HUES64 (cell line): ENCODE data around the gene PXYLP1.

Source experiments
- H3K27ac ChIP-seq: 2 replicates; pipeline ENCODE4 v1.7.0; 2013; ENCODE audit warnings: low read depth, low read length, inconsistent platforms
- H3K27me3 ChIP-seq: 2 replicates; pipeline ENCODE4 v1.6.1; 2013; ENCODE audit warnings: mild to moderate bottlenecking, low read length; ENCODE audit not compliant: insufficient read depth
- H3K36me3 ChIP-seq: 2 replicates; pipeline ENCODE4 v1.6.1; 2013; ENCODE audit warnings: mild to moderate bottlenecking, low read length; ENCODE audit not compliant: insufficient read depth
- H3K4me1 ChIP-seq: 2 replicates; pipeline ENCODE4 v1.6.1; 2013; ENCODE audit warnings: mild to moderate bottlenecking, low read length, moderate library complexity; ENCODE audit not compliant: insufficient read depth
- H3K4me3 ChIP-seq: 2 replicates; pipeline ENCODE4 v1.5.1; 2013; ENCODE audit warnings: mild to moderate bottlenecking, low read length, moderate library complexity
- H3K9ac ChIP-seq: 2 replicates; pipeline ENCODE4 v1.6.1; 2013; ENCODE audit warnings: mild to moderate bottlenecking, low read depth, low read length
- H3K9me3 ChIP-seq: 2 replicates; pipeline ENCODE4 v1.6.1; 2013; ENCODE audit warnings: low read depth, low read length; ENCODE audit not compliant: insufficient read depth
- WGBS: fragments of 150-250, 120-280 bp; methylation state at CpG from one replicate; pipeline ENCODE4 v1.1.7; 2013; ENCODE audit warnings: missing lambda C conversion rate; 5-methylcytosine and 5-hydroxymethylcytosine counted together

Gene PXYLP1

DNA sequence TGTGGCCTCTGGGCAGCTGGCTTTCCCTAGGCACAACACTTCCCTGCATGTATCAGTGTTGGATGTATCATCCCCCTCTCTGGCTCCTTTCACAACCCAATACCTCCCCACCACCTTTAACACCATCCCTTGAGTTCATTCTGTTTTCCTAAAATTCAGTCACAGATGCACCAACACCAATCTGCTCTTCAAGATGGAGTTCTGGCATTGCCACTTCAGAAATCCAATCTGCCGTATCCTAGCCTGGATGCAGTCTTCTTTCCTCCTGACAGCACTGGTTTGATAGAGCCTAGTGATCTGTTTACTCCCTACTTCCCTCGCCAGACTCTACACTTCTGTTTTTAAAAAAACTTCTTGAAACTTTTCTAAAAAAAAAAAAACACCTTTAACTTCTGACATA lies 21.7 kb downstream of the PXYLP1 start:
- Histone ChIP-seq H3K27me3 (no peaks in the 10 kb centered on the region), H3K27ac (no peak overlapping the region), H3K36me3 (no peaks in the 10 kb centered on the region), H3K9ac (no peak overlapping the region), H3K9me3 (no peaks in the 10 kb centered on the region), H3K4me1 (no peaks in the 10 kb centered on the region), H3K4me3 (no peak overlapping the region)
- WGBS = 98% methylated on average over 2 of the region's 2 CpGs

GRCh38 chr3:141253811-141254210 lies 22.2 kb downstream of the PXYLP1 start:
- 95% methylated on average over 11 of the region's 11 CpGs for WGBS
- no peaks in the 10 kb centered on the region for H3K27me3 ChIP-seq
- H3K4me1 ChIP-seq = no peaks in the 10 kb centered on the region
- H3K4me3 ChIP-seq = no peak overlapping the region
- no peak overlapping the region for H3K9ac ChIP-seq
- H3K27ac ChIP-seq = no peak overlapping the region
- no peaks in the 10 kb centered on the region for H3K36me3 ChIP-seq
- H3K9me3 ChIP-seq = no peaks in the 10 kb centered on the region

GRCh38 chr3:141255137-141255845 lies 23.7 kb downstream of the PXYLP1 start:
- H3K9ac ChIP-seq = no peak overlapping the region
- WGBS = 96% methylated on average over 5 of the region's 5 CpGs

DNA sequence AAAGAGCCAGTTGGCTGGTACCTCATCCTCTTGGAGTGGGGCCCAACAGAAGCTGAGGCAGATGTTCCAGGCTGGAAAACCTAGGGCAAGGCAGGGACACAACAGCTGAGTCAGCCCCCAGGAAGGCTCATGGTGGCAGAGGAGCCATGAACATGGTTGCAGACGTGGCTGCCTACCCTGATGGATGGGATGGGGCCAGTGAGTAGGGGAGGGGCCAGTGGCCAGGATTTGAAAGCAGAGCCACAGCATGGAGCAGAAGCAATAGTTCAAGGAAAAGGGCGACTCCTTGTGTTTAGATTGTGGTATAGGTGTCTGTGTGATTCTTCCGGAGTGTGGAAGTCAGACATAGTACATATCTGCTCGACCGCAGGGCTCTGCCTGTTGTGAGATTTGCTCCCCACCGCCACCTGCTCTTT lies 24.2 kb downstream of the PXYLP1 start:
- Histone ChIP-seq H3K27me3 (no peaks in the 10 kb centered on the region), H3K27ac (no peak overlapping the region), H3K4me3 (no peak overlapping the region), H3K4me1 (no peaks in the 10 kb centered on the region), H3K9ac (no peak overlapping the region), H3K9me3 (no peaks in the 10 kb centered on the region), H3K36me3 (no peaks in the 10 kb centered on the region)
- 76% methylated on average over 6 of the region's 6 CpGs for WGBS

More at GRCh38 chr3:141255137-141255845, 23.7 kb downstream of the PXYLP1 start:
- Histone ChIP-seq H3K27me3 (no peaks in the 10 kb centered on the region), H3K9me3 (no peaks in the 10 kb centered on the region), H3K4me1 (no peaks in the 10 kb centered on the region), H3K36me3 (no peaks in the 10 kb centered on the region), H3K4me3 (no peak overlapping the region), H3K27ac (no peak overlapping the region)

DNA sequence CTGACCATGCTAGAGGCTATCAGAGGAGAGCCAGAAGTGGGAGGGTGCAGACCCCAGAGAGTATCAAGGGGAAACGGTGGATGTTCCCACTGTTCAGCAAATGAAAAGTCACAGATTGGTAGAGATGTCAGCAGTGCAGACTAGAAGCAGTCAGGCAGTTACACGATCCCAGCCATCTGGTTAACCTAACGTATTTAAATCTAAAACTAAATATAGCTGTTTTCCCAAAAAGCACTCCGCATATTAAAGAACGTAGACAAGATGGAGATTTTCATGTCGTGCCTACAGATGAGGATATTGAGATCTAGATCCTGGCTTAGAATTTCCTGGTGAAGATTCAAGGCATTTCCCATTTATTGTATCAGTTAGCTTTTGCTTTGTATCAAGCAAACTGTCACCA lies 25.2 kb downstream of the PXYLP1 start:
- no peak overlapping the region for H3K27ac ChIP-seq
- H3K27me3 ChIP-seq = no peaks in the 10 kb centered on the region
- WGBS = 95% methylated on average over 6 of the region's 6 CpGs
- no peak overlapping the region for H3K9ac ChIP-seq
- no peaks in the 10 kb centered on the region for H3K9me3 ChIP-seq
- no peaks in the 10 kb centered on the region for H3K36me3 ChIP-seq
- no peak overlapping the region for H3K4me3 ChIP-seq
- no peaks in the 10 kb centered on the region for H3K4me1 ChIP-seq

- no peak overlapping the region for H3K4me3 ChIP-seq
- 86% methylated on average over 8 of the region's 8 CpGs for WGBS
- no peaks in the 10 kb centered on the region; the same call in 1 of the 2 replicates for H3K36me3 ChIP-seq
- H3K9me3 ChIP-seq = no peaks in the 10 kb centered on the region
- H3K27ac ChIP-seq = no peak overlapping the region
- no peaks in the 10 kb centered on the region for H3K4me1 ChIP-seq
- H3K9ac ChIP-seq = no peak overlapping the region
- no peaks in the 10 kb centered on the region for H3K27me3 ChIP-seq
Observed at GRCh38 chr3:141257961-141258360, 26.3 kb downstream of the PXYLP1 start.

GRCh38 chr3:141258973-141259372 lies 27.3 kb downstream of the PXYLP1 start:
- H3K4me3 ChIP-seq = no peak overlapping the region
- H3K4me1 ChIP-seq = no peaks in the 10 kb centered on the region

DNA sequence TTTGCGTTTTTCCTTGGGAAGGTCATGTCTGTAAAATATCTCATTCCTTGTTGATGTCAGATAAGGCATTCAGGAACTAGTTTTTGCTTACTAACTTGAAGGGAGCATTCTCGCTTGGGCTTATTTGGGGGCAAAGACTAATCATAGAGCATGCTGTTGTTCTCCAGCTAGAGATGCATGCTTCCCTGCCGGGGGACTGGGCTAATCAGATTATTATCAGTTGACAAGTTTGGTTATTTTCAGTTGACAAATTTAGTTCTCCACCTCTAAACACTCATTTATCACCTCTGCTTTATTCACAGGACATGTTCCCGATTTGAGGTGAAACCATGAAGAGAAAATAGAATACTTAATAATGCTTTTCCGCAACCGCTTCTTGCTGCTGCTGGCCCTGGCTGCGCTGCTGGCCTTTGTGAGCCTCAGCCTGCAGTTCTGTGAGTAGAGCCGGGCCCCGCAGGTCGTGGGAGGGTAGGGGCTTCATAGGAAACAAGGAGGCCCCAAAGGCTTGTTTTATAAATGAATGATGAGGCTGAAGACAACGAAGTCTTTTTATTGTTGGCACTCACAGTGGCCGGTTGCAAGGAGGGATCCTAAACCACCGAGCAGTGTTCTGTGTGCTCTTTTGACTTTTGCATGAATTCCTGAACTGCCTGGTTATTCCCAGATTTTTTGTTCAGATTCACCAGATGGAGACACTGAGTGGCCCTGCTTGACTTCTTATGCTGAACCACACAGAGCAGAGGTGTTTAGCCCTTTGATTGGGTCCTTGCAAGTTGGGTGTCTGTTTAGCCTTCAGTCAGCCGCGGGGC lies 28.4 kb downstream of the PXYLP1 start:
- Histone ChIP-seq H3K27me3 (no peaks in the 10 kb centered on the region), H3K36me3 (no peaks in the 10 kb centered on the region; the same call in 1 of the 2 replicates), H3K9me3 (no peaks in the 10 kb centered on the region), H3K9ac (no peak overlapping the region), H3K4me1 (no peaks in the 10 kb centered on the region), H3K27ac (no peak overlapping the region), H3K4me3 (no peak overlapping the region)
- 91% methylated on average over 13 of the region's 15 CpGs for WGBS

More at GRCh38 chr3:141258973-141259372, 27.3 kb downstream of the PXYLP1 start:
- H3K9me3 ChIP-seq = no peaks in the 10 kb centered on the region
- 83% methylated on average over 1 of the region's 2 CpGs for WGBS
- H3K27ac ChIP-seq = no peak overlapping the region
- H3K27me3 ChIP-seq = no peaks in the 10 kb centered on the region
- H3K9ac ChIP-seq = no peak overlapping the region
- H3K36me3 ChIP-seq = no peaks in the 10 kb centered on the region; the same call in 1 of the 2 replicates

DNA sequence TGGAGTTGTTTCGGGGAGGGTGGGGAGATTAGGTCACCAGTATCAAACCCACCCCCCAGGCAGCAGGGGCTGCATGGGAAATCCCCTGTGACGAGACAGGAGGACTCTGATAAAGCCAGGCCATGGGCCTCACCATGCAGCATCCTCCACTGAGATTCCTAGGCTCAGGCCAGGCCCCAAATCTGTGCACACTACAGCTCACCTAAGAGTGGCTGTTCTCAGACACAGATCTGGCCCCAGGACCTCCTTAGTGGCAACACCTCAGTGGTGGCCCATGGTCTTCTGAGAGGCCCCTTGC lies 29.0 kb downstream of the PXYLP1 start:
- Histone ChIP-seq H3K27me3 (no peaks in the 10 kb centered on the region), H3K9me3 (no peaks in the 10 kb centered on the region), H3K4me1 (no peaks in the 10 kb centered on the region), H3K36me3 (no peaks in the 10 kb centered on the region; the same call in 1 of the 2 replicates), H3K27ac (no peak overlapping the region), H3K4me3 (no peak overlapping the region), H3K9ac (no peak overlapping the region)
- WGBS = 77% methylated on average over 1 of the region's 2 CpGs

DNA sequence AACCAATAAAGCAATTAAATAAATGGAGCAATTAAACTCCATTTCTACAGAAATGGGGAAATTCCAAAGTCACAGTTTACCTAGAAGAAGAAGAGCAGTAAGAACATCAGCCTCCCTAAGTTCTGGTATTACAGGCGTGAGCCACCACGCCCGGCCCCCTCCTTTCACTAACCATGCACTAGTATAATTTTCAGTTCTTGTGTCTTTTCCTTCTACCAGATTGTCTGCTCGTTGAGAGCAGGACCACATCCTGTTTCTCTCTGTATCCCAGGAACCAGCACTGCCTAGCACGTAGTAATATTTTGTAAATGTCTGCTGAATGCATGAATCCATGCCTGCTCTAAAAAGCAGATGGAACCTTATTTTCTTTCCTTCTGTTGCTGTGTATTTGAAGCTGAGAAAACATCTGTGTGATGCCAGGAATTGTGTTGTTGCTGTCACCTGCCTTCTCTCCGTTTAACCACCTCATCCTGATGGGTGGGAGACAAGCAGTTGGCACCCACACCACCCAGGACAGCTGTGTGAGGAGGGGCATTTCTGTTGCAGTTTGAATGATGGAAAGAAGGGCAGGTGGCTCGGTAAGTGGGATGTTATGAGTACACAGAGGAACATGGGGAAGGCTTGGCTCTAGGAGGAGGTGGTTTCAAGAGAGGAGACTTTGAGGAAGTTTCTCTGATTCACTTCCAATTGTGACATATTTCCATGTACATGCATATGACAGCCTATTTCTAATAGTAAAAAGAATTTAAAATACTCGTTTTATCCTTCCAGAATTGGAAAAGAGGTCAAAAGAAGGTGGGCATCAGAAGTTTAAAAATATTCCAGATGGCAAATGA lies 30.1 kb downstream of the PXYLP1 start:
- Histone ChIP-seq H3K36me3 (no peaks in the 10 kb centered on the region; the same call in 1 of the 2 replicates), H3K9ac (no peak overlapping the region), H3K27me3 (no peaks in the 10 kb centered on the region), H3K9me3 (no peaks in the 10 kb centered on the region), H3K4me1 (no peaks in the 10 kb centered on the region), H3K27ac (no peak overlapping the region), H3K4me3 (no peak overlapping the region)
- WGBS = 95% methylated on average over 8 of the region's 8 CpGs

DNA sequence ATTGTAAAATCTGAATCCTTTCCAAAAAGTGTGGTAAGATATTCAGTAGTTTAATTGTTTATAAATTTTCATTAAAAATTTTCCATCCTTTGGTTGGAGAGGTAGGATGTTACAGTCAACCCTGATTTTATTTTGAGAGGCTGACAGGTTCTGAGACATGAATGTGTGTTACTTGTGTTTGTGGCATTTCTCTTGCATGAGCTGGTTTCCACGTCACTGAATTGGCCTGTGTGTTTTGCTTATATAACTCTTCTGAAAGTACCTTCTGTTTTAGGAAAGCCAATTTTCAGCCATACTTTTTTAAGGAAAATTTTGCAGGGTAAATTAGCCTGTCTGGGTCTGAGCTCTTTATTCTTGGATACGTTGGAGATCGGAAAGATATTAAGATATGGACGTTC lies 30.7 kb downstream of the PXYLP1 start:
- no peaks in the 10 kb centered on the region for H3K4me1 ChIP-seq
- 97% methylated on average over 4 of the region's 4 CpGs for WGBS
- no peak overlapping the region for H3K9ac ChIP-seq
- no peaks in the 10 kb centered on the region for H3K27me3 ChIP-seq
- no peaks in the 10 kb centered on the region for H3K9me3 ChIP-seq
- H3K36me3 ChIP-seq = no peaks in the 10 kb centered on the region; the same call in 1 of the 2 replicates
- H3K4me3 ChIP-seq = no peak overlapping the region
- H3K27ac ChIP-seq = no peak overlapping the region
